Body of pancreas (tissue), 4 donors: Measurements from ENCODE around the gene SMPD4.
"Not testable (repeated sequence)": the region's sequence is repeated elsewhere in the genome, so short reads cannot be mapped to it uniquely, and the experiment has no call there.

Source experiments
- POLR2A ChIP-seq, 3 donors: fragments of 450-650 bp; IDR thresholded peaks; one replicate each; pipeline ENCODE4 v1.6.1; 2016; ENCODE audit warnings: antibody characterized with exemption in 3 of 3, mild to moderate bottlenecking in 2 of 3
- TF ChIP-seq, protein P1 (sequence below), 7 experiments: fragments of 450-650 bp in 4 of 7; fragments of 200-600 bp in 3 of 7; sonication (generic) in 3 of 7; IDR thresholded peaks; one replicate each; pipeline ENCODE4 v1.5.1; 2016 to 2019; ENCODE audit warnings: antibody characterized with exemption in 7 of 7

DNA sequence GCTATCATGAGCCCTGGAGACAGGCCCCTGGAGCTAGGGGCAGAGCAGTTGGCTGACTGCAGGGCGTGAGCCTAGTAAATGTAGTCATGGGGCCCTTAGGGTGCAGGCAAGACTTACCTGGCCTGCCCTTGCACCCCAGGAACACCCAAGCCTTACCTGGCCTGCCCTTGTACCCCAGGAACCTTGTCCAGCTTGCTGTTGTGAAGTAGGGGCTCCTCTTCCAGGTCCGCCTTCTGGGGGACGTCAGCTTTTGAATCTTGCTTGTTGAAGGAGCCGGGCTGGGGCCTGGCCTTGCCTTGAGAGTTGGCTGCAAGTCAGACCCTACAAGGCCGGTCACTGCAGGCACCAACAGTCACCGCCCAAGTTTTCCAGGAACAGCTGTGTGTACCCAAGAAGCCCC, 40.4 kb downstream of the SMPD4 start:
- TF ChIP-seq, protein P1, sequence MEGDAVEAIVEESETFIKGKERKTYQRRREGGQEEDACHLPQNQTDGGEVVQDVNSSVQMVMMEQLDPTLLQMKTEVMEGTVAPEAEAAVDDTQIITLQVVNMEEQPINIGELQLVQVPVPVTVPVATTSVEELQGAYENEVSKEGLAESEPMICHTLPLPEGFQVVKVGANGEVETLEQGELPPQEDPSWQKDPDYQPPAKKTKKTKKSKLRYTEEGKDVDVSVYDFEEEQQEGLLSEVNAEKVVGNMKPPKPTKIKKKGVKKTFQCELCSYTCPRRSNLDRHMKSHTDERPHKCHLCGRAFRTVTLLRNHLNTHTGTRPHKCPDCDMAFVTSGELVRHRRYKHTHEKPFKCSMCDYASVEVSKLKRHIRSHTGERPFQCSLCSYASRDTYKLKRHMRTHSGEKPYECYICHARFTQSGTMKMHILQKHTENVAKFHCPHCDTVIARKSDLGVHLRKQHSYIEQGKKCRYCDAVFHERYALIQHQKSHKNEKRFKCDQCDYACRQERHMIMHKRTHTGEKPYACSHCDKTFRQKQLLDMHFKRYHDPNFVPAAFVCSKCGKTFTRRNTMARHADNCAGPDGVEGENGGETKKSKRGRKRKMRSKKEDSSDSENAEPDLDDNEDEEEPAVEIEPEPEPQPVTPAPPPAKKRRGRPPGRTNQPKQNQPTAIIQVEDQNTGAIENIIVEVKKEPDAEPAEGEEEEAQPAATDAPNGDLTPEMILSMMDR (IDR thresholded peaks at IDR 0.05) = not testable (repeated sequence)
- not testable (repeated sequence) for TF ChIP-seq POLR2A (IDR thresholded peaks at IDR 0.05)
